GM13976 (cell line): Measurements from ENCODE around the gene VAMP1.

Experiments
- DNase-seq: peaks from one replicate; pipeline ENCODE4 v3.0.0; 2012; ENCODE audit warnings: low spot score
- in situ Hi-C: fragments of 300-500 bp; cut with MboI; formaldehyde crosslinking; loops from one replicate; pipeline ENCODE4 v1.12.0; 2022; ENCODE audit warnings: low sequenced_read_pairs, mixed read lengths, inconsistent platforms; ENCODE audit not compliant: unreplicated experiment
- TF ChIP-seq, protein P1 (sequence below): IDR thresholded peaks from 2 replicates; pipeline ENCODE4 v1.5.1; 2012; ENCODE audit warnings: borderline replicate concordance, mild to moderate bottlenecking; ENCODE audit not compliant: insufficient read depth; ENCODE audit errors: extremely low read depth, missing control alignments, control extremely low read depth

The VAMP1 gene

DNA sequence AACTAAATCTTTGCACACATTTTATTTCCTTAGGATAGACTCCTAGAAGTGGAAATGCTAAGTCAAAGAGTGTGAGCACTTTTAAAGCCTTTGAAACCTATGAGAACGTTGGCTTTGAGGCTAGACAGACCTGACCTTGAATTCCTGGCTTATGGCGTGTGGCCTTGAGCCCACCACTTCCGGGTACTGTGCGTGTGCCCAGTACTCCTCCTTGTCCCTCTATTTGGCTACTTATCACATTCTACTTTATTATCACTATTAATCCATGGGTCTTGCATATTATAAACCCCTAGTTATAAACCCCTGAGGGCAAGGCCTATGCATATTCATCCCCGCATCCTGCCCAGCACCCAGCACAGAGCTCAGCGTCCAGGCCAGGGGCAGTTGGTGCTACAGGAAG lies 51.7 kb downstream of the VAMP1 start:
- no peak for DNase-seq
- in situ Hi-C loops, result no loop called here
- TF ChIP-seq, protein P1, sequence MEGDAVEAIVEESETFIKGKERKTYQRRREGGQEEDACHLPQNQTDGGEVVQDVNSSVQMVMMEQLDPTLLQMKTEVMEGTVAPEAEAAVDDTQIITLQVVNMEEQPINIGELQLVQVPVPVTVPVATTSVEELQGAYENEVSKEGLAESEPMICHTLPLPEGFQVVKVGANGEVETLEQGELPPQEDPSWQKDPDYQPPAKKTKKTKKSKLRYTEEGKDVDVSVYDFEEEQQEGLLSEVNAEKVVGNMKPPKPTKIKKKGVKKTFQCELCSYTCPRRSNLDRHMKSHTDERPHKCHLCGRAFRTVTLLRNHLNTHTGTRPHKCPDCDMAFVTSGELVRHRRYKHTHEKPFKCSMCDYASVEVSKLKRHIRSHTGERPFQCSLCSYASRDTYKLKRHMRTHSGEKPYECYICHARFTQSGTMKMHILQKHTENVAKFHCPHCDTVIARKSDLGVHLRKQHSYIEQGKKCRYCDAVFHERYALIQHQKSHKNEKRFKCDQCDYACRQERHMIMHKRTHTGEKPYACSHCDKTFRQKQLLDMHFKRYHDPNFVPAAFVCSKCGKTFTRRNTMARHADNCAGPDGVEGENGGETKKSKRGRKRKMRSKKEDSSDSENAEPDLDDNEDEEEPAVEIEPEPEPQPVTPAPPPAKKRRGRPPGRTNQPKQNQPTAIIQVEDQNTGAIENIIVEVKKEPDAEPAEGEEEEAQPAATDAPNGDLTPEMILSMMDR, result no peak

DNA sequence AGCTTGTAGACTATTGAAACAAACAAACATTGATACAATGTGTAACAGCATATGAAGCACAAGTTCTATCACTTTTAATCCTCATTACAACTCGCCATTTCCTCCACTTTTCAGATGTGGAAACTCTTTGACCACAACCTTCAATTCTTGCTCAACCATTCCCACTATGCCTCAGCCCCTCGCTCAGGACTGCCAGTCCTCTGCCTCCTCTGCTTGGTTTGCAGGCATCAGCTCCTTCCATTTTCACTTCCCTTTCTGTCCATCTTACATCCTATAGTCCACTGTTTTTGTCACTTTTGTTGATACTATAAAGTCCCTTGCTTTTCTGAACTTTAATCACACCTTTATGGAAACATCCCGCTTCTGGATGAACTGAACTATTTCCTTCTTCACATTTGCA lies 53.9 kb downstream of the VAMP1 start:
- DNase-seq, result no peak
- in situ Hi-C loops, result no loop called here

More for the DNA sequence above, 53.9 kb downstream of the VAMP1 start:
- TF ChIP-seq, protein P1, result no peak
